DOHH2 (cell line): Measurements from ENCODE around the gene PPFIA4.

Source experiments
- EZH2phosphoT487 ChIP-seq: fragments of 200-600 bp; sonication (generic); IDR thresholded peaks from 2 replicates; pipeline ENCODE4 v1.6.1; 2017; ENCODE audit warnings: borderline replicate concordance, mild to moderate bottlenecking, antibody characterized with exemption, low read length, moderate library complexity, mixed read lengths
- TF ChIP-seq, protein P1 (sequence below): fragments of 200-600 bp; sonication (generic); IDR thresholded peaks from one replicate; pipeline ENCODE4 v1.5.1; 2014; ENCODE audit warnings: antibody characterized with exemption, mild to moderate bottlenecking, low read depth, low read length; ENCODE audit not compliant: poor library complexity, severe bottlenecking

GRCh38 chr1:203114202-203114601 lies 87.9 kb downstream of the PPFIA4 start:
- TF ChIP-seq, protein P1, sequence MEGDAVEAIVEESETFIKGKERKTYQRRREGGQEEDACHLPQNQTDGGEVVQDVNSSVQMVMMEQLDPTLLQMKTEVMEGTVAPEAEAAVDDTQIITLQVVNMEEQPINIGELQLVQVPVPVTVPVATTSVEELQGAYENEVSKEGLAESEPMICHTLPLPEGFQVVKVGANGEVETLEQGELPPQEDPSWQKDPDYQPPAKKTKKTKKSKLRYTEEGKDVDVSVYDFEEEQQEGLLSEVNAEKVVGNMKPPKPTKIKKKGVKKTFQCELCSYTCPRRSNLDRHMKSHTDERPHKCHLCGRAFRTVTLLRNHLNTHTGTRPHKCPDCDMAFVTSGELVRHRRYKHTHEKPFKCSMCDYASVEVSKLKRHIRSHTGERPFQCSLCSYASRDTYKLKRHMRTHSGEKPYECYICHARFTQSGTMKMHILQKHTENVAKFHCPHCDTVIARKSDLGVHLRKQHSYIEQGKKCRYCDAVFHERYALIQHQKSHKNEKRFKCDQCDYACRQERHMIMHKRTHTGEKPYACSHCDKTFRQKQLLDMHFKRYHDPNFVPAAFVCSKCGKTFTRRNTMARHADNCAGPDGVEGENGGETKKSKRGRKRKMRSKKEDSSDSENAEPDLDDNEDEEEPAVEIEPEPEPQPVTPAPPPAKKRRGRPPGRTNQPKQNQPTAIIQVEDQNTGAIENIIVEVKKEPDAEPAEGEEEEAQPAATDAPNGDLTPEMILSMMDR, result no peak
- TF ChIP-seq EZH2phosphoT487, result no peak
